Activated CD8-positive, alpha-beta memory T cell treated with anti-CD3 and anti-CD28 coated beads, Interleukin-2, amount 50 U/mL, for 4 hours (primary cell): ENCODE measurements around the gene POM121.
"Not testable (repeated sequence)": the region's sequence is repeated elsewhere in the genome, so short reads cannot be mapped to it uniquely, and the experiment has no call there.

Experiments
- DNase-seq: peaks from one replicate; pipeline ENCODE4 v3.0.0-alpha.2; 2020

Gene POM121

DNA sequence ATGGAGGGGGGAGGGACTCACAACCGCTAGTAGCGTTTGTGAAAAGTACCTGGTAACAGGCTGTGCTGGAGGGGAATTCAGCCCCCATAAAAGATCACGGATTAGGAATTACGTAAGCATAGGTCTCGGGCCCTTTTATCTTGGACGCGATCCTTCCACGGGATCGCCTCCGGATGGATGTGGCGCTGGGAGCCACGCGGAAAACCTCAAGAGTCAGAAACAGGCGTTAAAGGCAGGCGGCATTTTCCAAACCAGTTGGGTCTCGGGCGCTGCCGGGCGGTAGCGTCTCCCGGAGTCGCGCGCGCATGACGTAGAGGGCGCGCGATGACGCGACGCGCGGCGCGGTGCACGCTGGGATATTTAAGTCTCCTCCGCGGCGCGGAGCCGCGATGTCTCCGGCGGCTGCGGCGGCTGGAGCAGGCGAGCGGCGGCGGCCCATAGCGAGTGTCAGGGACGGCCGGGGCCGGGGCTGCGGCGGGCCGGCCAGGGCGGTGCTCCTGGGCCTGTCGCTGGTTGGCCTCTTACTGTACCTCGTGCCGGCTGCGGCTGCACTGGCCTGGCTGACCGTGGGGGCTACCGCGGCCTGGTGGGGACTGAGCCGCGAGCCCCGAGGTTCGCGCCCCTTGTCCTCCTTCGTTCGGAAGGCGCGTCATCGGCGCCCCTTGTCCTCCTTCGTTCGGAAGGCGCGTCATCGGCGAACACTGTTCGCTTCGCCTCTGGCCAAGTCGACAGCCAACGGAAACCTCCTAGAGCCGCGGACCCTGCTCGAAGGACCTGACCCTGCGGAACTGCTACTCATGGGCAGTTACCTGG lies at the start of gene POM121:
TSS of gene POM121 (plus strand) at position 363 of the 813 bp plus-strand sequence. CDS start at position 390, 27 bp downstream.
- DNase-seq, result peak; percentile 84

DNA sequence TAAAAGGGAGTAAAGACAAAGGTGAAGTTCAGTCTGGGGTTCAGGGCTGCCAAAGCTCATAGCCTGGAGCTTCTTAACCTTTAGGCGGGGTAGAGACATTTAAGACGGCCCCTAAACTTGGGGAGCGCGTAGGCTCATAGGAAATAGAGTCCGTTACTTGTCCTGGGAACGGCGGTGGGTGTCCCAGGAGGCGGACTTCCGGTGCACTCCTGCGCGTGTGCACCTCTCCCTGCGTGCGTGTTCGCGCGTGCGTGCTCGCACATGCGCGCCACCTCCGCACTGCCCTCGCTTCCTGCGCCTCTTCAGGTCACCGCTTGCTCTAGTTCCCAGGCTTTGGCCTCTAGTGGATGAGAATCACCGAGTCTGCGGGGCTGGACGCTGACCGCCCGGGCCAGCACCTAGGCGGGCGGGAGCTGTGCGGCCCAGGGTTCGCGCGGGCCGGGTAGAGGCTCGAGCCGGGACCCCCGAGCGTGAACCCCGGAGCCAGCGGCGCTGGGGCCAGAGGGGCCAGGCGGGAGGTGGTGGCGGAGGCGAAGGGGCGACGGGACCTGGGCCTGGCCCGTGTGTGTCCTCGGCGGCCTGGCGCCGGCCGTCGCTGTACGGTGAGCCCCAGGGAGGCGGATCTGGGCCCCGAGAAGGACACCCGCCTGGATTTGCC lies 45.7 kb upstream of the POM121 start:
- peak; percentile 69 for DNase-seq

DNA sequence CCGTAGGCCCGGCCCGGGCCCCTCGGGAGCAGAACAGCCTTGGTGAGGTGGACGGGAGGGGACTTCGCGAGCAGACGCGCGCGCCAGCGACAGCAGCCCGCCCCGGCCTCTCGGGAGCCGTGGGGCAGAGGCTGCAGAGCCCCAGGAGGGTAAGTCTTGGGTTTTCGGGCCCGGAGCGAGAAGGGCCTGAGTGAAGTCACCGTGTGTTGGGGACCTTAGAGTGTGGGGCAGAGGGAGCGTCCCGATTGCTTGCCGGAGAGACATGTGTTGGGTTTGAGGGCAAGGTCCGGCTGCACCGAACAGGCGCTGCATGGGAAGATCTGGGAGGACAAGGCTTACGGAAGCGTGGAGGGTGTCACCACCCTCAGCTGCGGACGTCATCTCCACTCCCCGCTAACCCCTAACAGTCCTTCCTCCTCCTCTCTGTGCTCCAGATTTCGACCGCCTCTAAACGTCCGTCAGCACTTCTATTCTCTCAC lies 45.1 kb upstream of the POM121 start:
- peak; percentile 37 for DNase-seq

DNA sequence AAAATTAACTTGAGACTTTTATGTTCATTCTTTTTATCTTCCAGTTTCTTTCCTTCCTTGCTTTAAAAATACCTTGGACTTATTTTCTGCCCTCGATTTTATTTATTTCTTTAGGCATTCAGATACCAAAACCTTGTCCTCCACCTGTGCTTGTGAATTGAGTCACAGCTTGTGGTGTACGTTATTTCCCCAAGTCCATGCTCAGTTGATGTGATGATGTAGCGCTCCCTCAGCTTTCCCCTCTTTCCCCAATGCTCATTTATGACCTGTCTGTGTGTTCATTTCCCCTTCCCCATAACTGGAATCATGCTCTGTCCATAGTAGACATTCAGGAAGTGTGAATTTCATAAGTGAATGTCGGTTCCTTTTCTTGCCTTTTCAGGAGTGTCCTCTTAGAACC lies 33.1 kb upstream of the POM121 start:
- DNase-seq, result not testable (repeated sequence)

DNA sequence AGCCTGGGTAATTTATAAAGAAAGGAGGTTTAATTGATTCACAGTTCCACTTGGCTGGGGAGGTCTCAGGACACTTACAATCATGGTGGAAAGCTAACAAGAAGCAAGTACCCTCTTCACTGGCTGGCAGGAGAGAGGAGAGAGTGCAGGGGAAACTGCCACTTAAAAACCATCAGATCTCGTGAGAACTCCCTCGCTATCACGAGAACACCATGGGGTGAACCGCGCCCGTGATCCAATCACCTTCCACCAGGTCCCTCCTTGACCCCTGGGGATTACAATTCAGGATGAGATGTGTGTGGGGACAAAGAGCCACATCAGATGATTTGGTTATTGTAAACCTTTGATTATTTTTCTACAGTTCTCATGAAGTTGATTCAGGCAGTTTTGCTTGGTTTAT lies 20.2 kb upstream of the POM121 start:
- DNase-seq, result not testable (repeated sequence)

DNA sequence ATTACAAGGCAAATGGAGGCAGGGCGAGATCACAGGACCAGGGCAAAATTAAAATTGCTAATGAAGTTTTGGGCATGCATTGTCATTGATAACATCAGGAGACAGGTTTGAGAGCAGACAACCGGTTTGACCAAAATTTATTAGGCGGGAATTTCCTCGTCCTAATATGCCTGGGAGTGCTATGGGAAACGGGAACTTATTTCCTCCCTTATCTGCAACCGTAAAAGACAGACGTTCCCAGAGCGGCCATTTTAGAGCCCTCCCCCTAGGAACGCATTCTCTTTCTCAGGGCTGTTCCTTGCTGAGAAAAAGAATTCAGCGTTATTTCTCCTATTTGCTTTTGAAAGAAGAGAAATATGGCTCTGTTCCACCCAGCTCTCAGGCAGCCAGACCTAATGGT lies 16.5 kb upstream of the POM121 start:
- not testable (repeated sequence) for DNase-seq

DNA sequence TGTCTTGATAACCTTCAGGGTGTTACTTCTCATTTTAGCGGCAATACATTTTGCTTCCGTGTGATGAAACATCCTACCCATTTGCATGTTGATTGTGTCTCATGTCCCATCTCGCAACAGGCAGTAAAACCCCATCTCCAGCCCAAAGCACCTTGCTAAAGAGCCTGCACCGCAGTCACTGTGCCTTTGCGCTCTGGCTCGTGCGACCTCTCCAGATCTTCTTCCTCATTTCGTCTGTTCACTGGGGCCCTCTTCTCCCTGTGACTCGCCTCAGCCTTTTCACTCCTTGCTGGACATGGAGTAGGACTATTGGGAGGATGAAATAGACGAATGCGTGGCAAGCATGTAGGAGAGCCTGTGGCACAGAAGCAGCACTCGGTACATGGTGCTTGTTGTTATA lies 13.5 kb upstream of the POM121 start:
- DNase-seq, result not testable (repeated sequence)

DNA sequence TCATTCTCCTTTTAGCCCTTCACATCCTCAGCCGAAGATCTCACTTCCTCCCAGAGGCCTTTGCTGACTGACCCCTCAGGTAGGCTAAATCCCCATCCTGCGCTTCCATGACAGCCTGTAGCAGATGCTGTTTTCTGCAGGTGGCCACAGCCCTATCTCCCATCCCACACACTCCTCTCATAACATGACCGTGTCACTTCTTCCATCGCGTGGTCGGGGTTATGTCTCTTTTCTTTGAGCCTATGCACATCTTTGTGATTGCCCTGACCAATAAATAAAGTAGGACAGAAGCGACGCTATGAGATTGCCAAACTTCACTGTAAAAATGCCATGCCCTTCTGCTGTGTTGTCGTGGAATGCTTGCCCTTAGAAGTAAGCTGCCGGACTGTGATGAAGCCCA lies 11.1 kb upstream of the POM121 start:
- DNase-seq, result not testable (repeated sequence)

DNA sequence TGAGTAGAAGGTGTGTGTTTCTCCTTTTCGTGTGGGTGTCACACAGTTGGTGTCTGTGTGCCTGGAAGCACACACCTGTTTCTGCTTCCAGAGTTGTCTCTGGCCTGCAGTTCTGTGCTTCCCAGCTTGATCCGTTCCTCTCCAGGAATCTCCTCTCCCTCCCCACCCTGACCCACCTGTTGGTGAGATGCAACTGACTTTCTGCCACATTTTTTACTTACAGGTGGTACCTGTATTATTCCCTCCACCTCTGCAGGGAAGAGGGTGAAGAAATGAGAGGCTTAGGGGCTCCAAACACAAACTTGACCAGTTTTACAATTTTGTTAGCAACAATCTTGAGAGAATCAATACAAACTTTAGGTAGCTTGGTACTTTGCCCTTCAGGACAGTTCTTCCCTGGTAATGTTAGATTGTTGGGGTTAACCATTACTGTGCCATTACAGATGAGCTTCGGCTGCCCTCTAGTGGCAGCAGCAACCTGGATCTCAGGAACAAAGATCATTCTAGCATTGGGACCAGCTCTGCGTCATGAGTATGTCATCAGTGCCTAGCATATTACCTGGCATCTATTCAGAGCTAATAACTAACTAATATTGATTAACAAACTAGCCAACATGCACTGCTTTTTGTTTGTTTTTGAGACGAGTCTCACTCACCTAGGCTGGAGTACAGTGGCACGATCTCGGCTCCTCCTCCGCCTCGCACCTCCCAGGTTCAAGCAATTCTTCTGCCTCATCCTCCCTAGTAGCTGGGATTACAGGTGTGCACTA lies 10.0 kb upstream of the POM121 start:
- peak; percentile 56 for DNase-seq

DNA sequence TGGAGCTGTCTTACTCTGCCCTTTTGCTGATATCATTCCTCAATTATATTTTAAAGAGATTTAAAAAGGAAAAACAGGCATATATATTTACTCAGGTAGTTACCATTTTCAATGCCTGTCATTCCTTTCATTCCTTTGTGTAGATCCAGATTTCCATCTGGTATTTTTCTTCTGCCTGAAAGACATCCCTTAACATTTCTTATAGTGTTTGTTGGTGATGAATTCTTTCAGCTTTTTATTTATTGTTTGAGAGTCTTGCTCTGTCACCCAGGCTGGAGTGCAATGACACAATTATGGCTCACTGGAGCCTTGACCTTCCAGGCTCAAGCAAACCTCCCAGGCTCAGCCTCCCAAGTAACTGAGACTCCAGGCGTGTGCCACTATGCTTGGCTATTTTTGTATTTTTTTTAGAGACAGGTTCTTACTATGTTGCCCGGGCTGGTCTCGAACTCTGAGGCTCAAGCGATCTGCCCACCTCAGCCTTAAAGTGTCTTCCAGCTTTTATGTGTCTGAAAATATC lies 5.6 kb upstream of the POM121 start:
- DNase-seq, result no peak

DNA sequence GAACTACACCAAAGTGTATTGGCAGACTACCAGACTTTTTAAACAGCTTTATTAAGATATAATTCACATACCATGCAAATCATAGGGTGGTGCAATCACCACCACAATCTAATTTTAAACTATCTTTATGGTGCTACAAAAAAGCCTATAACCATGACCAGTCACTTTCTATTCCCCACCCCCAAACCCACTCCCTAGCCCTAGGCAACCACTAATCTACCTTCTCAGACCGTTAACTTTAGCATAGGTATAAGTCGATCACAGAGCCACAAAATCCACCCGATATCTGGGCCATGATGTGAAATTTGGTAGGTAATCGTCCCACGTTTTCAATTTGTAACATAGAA lies 536 bp upstream of the POM121 start:
- DNase-seq, result no peak

DNA sequence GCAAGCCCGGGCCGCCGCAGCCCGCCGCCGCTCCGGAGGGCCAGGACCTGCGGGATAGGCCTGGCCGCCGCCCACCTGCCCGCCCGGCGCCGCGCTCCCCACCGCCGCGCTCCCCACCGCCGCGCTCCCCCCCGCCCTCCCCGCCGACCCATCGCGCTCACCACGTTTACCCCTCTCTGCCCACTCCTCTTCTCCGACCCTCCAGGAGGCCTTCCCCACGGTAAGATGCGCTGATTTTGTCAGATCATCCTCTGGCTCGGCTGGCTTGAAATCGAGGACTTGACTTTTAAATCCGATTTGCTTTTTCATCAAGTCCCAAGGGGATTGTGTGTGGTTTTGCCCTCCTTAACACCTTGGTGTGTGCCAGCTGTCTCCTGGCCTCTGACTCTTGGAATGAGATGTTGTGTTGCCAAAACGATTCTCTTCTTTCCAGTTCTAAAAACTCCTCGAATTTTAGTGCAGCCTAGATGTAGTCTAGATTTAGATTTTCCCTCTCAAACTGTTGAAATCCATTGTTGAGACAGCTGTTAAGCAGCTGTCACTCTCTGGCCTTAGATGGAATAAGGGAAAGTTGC lies 738 bp downstream of the POM121 start:
- DNase-seq, result no peak

DNA sequence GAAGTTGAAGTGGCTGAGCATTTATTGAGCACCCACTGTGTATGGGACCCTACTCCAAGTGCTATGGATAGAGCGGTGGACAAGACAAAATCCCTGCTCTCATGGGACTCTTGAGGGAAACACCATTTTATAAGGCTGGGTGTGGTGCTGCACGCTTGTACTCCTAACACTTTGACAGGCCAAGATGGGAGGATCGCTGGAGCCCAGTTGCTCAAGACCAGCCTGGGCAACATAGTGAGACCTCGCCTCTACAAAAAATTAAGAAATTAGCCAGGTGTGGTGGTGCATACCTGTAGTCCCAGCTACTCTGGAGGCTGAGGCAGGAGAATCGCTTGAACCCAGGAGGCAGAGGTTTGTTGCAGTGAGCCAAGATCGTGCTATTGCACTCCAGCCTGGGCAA lies 2.9 kb downstream of the POM121 start:
- DNase-seq, result not testable (repeated sequence)

DNA sequence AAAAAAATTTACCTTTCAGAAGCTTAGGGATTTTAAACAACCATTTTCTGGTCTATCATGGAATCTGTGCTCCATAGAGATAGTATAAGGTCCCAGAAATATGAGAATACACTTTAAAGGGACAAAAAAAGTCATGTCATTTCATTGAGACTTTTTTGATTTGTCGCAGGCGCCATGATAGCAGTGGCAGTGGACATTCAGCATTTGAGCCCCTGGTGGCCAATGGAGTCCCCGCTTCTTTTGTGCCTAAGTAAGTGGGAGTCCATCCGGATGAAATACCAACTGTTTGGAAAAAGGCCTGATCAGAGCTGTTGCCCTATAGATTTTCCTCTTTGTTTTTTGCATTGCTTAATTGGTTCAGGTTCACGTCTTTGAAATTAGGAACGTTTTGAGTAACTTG lies 3.3 kb downstream of the POM121 start:
- DNase-seq, result not testable (repeated sequence)

DNA sequence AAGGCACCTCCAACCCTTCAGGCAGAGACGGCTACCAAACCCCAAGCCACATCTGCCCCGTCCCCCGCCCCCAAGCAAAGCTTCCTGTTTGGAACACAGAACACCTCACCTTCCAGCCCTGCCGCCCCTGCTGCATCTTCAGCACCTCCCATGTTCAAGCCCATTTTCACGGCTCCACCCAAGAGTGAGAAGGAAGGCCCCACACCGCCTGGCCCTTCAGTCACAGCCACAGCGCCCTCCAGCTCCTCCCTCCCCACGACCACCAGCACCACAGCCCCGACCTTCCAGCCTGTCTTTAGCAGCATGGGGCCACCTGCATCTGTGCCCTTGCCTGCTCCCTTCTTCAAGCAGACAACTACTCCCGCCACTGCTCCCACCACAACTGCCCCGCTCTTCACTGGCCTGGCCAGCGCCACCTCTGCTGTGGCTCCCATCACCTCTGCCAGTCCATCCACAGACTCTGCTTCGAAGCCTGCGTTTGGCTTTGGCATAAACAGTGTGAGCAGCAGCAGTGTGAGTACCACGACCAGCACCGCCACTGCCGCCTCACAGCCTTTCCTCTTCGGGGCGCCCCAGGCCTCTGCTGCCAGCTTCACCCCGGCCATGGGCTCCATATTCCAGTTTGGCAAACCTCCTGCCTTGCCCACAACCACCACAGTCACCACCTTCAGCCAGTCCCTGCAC lies 17.3 kb downstream of the POM121 start:
- DNase-seq, result not testable (repeated sequence)

DNA sequence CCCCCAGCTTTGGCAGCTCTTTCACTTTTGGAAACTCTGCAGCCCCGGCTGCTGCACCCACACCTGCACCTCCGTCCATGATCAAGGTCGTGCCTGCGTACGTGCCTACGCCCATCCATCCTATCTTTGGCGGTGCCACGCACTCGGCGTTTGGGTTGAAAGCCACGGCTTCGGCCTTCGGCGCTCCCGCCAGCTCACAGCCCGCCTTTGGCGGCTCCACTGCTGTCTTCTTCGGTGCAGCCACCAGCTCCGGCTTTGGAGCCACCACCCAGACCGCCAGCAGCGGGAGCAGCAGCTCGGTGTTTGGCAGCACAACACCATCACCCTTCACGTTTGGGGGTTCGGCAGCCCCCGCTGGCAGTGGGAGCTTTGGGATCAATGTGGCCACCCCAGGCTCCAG lies 18.1 kb downstream of the POM121 start:
- not testable (repeated sequence) for DNase-seq

DNA sequence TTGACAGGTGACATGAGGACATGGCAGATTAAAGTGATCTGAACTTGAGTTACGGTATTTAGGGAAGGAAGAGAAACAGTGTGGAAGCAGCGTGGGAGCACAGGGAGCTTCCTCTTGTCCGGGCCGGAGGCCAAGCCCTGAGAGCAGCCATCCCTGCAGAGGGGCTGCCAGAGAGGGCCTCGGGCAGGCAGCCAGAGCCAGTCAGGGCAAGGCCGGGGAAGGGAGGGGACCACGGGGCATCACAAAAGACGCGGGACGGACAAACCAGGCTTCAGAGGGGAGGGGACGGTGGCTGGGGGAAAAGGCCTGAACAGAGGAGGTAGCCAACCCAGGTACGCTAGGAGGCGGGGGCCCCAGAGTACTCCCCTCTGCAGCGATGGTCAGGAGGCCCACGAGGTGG lies 20.0 kb downstream of the POM121 start:
- not testable (repeated sequence) for DNase-seq

DNA sequence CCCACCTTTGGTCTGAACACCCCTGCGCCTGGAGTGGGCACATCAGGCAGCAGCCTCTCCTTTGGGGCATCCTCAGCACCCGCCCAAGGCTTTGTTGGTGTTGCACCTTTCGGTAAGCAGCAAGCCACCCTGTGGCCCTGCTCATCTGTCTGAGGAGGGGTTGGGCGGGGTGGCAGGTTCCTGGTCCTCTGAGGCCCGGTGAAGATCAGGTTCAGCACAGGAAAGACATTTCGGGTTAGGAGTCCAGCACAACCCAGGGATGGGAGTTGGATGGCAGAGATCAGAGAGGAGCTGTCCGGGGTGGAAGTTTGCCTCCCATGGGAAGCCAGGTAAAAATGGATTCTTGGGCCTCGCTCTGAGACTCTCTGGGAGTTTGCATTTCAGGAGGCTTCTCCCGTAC lies 20.7 kb downstream of the POM121 start:
- not testable (repeated sequence) for DNase-seq

DNA sequence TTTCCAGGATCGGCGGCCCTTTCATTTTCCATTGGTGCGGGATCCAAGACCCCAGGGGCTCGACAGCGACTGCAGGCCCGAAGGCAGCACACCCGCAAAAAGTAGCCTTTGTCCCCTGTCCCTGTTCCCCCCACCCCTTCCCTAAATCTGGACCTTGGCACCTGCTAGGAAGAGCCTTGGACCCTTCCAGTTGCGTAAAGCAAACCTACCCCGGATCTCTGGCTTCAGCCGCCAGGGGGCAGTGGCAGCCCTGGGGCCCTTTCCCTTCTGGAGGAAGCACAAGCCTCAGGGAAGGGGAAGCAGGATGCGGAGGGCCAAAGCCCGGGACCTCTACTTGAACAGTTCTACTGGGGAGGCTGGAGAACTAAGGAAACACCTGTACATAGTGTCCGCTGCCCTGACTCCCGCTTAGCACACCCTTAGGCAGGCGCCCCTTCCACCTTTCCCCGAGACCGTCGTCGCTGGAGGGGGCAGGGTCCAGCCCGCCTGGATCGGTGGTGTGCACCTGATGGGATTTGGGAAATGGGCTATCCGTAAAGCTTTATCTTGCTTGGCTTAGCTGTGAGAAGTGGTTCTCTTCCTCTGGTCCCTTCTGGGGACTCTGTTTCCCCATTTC lies 21.3 kb downstream of the POM121 start:
- DNase-seq, result not testable (repeated sequence)

DNA sequence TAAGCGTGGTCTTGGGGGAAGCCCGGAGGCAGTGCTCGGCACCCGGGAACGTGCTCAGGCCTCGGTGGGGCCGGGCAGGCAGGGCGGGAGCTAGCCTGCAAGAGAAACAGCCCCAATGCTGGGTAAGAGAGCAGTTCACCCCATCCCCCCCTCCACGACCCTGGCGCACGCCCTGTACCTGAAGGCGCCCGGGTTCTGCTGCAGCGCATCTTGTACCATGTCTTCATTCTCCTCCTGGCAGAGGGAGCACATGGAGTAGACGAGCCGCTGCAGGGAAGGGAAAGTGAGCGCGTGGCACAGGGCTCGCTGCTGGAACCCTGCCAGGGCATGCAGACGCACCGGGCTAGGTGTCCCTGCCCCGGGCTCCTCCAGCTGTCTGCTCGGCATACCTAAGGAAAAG lies 23.8 kb downstream of the POM121 start:
- not testable (repeated sequence) for DNase-seq

DNA sequence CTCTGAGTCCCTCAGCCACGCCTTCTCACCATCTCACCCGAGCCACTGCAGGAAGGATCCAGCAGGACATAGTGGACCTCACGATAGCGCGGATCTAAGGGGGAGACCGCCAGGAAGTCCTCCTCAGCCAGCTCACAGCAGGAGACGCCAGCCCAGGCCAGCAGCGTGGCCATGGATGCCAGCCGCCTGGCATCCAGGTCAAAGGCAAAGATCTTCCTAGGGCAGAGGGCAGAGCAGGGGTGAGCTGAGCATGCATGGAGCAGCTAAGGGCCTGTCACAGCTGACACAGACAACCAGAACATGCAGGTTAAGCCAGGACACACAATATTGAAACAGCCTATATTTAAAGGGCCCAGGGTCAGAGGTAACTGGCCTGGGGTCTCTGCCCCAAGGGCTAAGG lies 24.4 kb downstream of the POM121 start:
- DNase-seq, result not testable (repeated sequence)

DNA sequence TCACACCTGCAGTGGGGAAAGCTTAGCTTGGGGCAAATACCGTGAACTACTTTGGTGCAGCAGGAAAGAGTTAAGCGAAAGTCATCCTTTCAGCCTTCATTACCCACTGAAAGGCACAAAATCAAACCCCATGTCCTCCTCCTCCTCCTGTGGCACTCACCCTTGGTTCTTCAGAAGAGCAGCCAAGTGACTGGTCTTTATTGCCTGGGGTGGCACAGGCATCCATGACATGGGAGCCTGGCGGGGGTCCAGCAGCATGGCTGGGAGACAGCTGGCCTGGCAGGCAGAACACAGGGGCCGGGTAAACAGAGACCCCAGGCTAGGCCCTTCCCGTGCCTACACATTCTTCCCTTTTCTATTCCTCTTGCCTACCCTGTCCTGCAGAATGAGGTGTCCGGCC lies 24.8 kb downstream of the POM121 start:
- not testable (repeated sequence) for DNase-seq
